Cerebellar nuclear complex (tissue), 1 donor: ENCODE measurements around the gene ADAM29.
"Not testable (repeated sequence)": the region's sequence is repeated elsewhere in the genome, so short reads cannot be mapped to it uniquely, and the experiment has no call there.

ENCODE experiments used
- DNase-seq, 2 experiments: peaks; one replicate each; lab custom pipeline; 2025; lab: John Stamatoyannopoulos, UW

The ADAM29 gene

GRCh38 chr4:174948826-174949225 is 30.7 kb downstream of the ADAM29 start:
- no peak for DNase-seq

- no peak for DNase-seq
Measured at GRCh38 chr4:174972911-174973310, 54.8 kb downstream of the ADAM29 start.

DNA sequence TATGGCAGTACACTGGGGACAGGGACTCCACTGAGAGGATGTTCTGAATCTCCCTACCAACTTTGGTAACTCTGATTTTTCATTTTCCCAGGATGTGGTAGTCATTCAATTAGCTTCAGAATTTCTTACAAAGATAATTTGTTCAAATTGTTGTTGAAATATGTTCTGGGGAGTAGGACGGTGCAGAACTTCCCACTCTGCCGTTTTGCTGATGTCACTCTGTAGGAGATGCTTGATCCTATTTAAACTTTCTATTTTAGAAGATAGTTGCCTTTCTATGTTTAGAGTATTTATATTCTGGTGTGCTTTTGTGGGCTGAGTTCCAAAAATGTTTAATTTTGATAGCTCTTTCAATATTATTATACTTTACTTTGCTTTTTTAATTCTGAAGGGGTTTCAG is 55.2 kb downstream of the ADAM29 start:
- DNase-seq: no peak

- DNase-seq: no peak
Measured at GRCh38 chr4:174983128-174983750, 65.1 kb downstream of the ADAM29 start.

- DNase-seq: not testable (repeated sequence)
Measured at GRCh38 chr4:174983870-174984269, 65.7 kb downstream of the ADAM29 start.

- DNase-seq: no peak
Measured at GRCh38 chr4:174989791-174990190, 71.6 kb downstream of the ADAM29 start.

DNA sequence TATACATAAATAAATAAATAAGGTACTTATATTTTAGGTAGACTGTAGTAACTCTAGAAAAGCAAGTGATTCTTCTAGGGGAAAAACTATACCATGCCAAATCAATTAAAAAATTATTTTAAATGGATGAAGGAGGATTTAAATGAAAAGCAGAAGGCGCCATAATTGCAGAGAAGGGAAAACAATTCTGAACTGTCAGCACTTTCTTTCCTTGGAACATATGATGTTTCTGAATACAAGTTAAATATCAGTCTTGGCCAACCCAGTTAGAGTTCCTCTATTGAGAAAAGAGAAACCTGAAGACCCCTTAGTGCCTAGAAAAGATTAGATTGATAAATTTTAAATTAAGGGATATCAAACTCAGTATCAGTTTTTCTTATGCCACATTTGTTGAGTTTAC is 75.8 kb downstream of the ADAM29 start:
- DNase-seq: no peak

DNA sequence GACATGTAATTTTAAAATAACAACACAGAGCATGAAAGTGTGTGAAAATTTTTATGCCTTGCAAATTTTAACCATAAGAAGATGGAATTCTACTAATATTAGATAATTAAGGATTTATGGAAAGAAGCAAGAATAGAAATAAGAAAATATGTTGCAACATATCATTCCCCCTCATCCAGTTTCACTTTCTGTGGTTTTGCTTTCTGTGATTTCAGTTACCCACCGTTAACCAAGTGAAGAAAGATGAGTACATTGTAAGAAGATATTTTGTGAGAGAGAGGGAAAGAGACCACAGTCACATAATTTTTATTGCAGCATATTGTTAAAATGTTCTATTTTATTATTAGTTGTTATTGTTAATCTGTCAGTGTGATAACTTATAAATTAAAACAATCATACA is 77.9 kb downstream of the ADAM29 start:
- DNase-seq: no peak

DNA sequence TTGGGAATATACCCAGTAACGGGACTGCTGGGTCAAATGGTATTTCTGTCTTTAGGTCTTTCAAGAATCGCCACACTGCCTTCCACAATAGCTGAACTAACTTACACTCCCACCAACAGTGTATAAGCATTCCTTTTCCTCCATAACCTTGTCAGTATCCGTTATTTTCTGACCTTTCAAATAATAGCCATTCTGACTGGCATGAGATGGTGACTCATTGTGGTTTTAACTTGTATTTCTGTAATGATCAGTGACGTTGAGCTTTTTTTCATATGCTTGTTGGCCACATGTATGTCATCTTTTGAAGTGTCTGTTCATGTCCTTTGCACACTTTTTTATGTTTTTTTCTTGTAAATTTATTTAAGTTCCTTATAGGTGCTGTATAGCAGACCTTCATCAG is 81.2 kb downstream of the ADAM29 start:
- DNase-seq: no peak

- no peak for DNase-seq
Measured at GRCh38 chr4:175017751-175018150, 99.6 kb downstream of the ADAM29 start.

GRCh38 chr4:175019447-175019846 is 101.3 kb downstream of the ADAM29 start:
- DNase-seq: not testable (repeated sequence)
